HG02678 (cell line): Measurements from ENCODE around the gene NMBR.
"Not testable (repeated sequence)": the region's sequence is repeated elsewhere in the genome, so short reads cannot be mapped to it uniquely, and the experiment has no call there.

Source experiments
- ATAC-seq: cut with Tn5 transposase; IDR thresholded peaks from one replicate; pipeline ENCODE4 v1.9.1; 2021; ENCODE audit warnings: mild to moderate bottlenecking, moderate library complexity; ENCODE audit not compliant: unreplicated experiment

The NMBR gene

GRCh38 chr6:142146828-142147662 is at the start of gene NMBR, which contains the start of gene VTA1:
Gene NMBR, minus strand, starts transcription at chr6:142147122. Its CDS starts 58,464 bp downstream, at chr6:142088658.
Gene VTA1, plus strand, starts transcription at chr6:142147263. Its CDS starts 25 bp downstream, at chr6:142147288.
- peak; percentile 99 for ATAC-seq

GRCh38 chr6:142195862-142196541 is 49.1 kb upstream of the NMBR start:
- no peak for ATAC-seq

- ATAC-seq = no peak
Observed at GRCh38 chr6:142193621-142194020, 46.7 kb upstream of the NMBR start.

GRCh38 chr6:142192343-142192742 is 45.4 kb upstream of the NMBR start:
- ATAC-seq = no peak

GRCh38 chr6:142189057-142189456 is 42.1 kb upstream of the NMBR start:
- no peak for ATAC-seq

GRCh38 chr6:142188341-142188740 is 41.4 kb upstream of the NMBR start:
- ATAC-seq = not testable (repeated sequence)

GRCh38 chr6:142187209-142187608 is 40.3 kb upstream of the NMBR start:
- no peak for ATAC-seq

- ATAC-seq = no peak
Observed at GRCh38 chr6:142185641-142186040, 38.7 kb upstream of the NMBR start.

GRCh38 chr6:142184307-142184706 is 37.4 kb upstream of the NMBR start:
- ATAC-seq = no peak

GRCh38 chr6:142183351-142183750 is 36.4 kb upstream of the NMBR start:
- no peak for ATAC-seq

- no peak for ATAC-seq
Observed at GRCh38 chr6:142182004-142182403, 35.1 kb upstream of the NMBR start.

- ATAC-seq = no peak
Observed at GRCh38 chr6:142178129-142178528, 31.2 kb upstream of the NMBR start.

- no peak for ATAC-seq
Observed at GRCh38 chr6:142174703-142175102, 27.8 kb upstream of the NMBR start.

GRCh38 chr6:142173980-142174379 is 27.1 kb upstream of the NMBR start:
- ATAC-seq = no peak

GRCh38 chr6:142172758-142173157 is 25.8 kb upstream of the NMBR start:
- ATAC-seq = no peak

- ATAC-seq = no peak
Observed at GRCh38 chr6:142171351-142171750, 24.4 kb upstream of the NMBR start.

GRCh38 chr6:142167486-142167885 is 20.6 kb upstream of the NMBR start:
- ATAC-seq = no peak

GRCh38 chr6:142167071-142167470 is 20.1 kb upstream of the NMBR start:
- ATAC-seq = no peak

GRCh38 chr6:142165227-142165626 is 18.3 kb upstream of the NMBR start:
- ATAC-seq = no peak

GRCh38 chr6:142162780-142163179 is 15.9 kb upstream of the NMBR start:
- ATAC-seq = no peak

- not testable (repeated sequence) for ATAC-seq
Observed at GRCh38 chr6:142156758-142157068, 9.8 kb upstream of the NMBR start.
